Nephron progenitor cell (in vitro differentiated cells): Measurements from ENCODE around the gene IZUMO4.

Experiments used
- DNase-seq: peaks from one replicate; pipeline ENCODE4 v3.0.0; 2021
- H3K27ac Mint-ChIP-seq: 2 replicates; pipeline ENCODE4 v1.8.0; 2021; ENCODE audit warnings: mild to moderate bottlenecking, moderate library complexity, mixed read lengths
- H3K27me3 Mint-ChIP-seq: 2 replicates; pipeline ENCODE4 v1.8.0; 2021; ENCODE audit warnings: mild to moderate bottlenecking, low read depth, mixed read lengths; ENCODE audit not compliant: poor library complexity
- H3K36me3 Mint-ChIP-seq: 2 replicates; pipeline ENCODE4 v1.8.0; 2021; ENCODE audit warnings: low read depth, mixed read lengths
- H3K4me1 Mint-ChIP-seq: 2 replicates; pipeline ENCODE4 v1.8.0; 2021; ENCODE audit warnings: mixed read lengths
- H3K4me3 Mint-ChIP-seq: 2 replicates; pipeline ENCODE4 v1.8.0; 2021; ENCODE audit warnings: mild to moderate bottlenecking, moderate library complexity, mixed read lengths
- H3K9me3 Mint-ChIP-seq: 2 replicates; pipeline ENCODE4 v1.8.0; 2021; ENCODE audit warnings: mild to moderate bottlenecking, moderate library complexity, mixed read lengths
- TF ChIP-seq, protein P1 (sequence below): fragments of 200-600 bp; sonication (generic); IDR thresholded peaks from 2 replicates; pipeline ENCODE4 v1.5.0; 2021; ENCODE audit warnings: antibody characterized with exemption

The IZUMO4 gene

DNA sequence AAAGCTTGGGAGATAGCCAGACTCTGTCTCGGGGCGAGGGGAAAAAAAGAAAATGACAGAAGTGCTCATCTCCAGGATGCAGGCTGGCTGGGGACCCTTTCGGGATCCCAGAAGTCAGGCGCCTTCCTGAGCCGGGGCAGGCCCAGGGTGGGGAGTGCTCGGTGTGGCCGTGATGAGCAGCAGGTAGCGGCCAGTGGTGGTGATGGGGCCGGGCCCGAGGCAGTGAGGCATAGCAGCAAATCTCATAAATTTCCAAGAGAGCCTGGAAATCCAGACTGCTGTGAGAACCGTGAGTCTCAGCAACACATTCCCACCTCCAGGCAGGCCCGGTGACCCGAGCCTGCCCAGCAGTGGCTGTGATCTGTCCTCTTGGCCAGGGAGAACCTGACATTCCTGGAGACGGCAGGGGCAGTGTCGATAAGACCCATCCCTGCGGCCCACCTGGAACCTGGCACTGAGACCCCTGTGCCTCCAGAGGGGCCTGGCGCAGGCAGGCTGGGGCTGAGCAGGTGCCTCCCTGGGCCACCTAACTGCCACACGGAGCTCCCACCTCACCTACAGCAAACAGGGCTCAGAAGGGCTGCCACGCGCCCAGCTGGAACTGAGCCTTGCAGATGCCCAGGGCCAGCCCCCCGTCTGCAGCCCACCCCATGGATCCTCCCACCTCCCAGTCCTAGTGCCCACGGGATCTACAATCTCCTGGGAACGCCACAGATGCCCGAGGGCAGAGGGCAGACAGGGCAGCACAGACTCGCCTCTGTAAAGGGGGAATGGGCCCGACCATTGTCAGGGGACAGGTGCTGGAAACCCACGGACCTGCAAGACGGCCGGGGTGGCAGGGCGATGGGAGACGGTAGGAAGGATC lies 23.4 kb downstream of the IZUMO4 start:
- H3K36me3 Mint-ChIP-seq = peaks cover 16% of the 10 kb centered on the region
- no peaks in the 10 kb centered on the region for H3K9me3 Mint-ChIP-seq
- H3K4me3 Mint-ChIP-seq = no peak overlapping the region
- H3K4me1 Mint-ChIP-seq = no peaks in the 10 kb centered on the region
- H3K27me3 Mint-ChIP-seq = no peaks in the 10 kb centered on the region
- DNase-seq = peak; percentile 9
- TF ChIP-seq, protein P1, sequence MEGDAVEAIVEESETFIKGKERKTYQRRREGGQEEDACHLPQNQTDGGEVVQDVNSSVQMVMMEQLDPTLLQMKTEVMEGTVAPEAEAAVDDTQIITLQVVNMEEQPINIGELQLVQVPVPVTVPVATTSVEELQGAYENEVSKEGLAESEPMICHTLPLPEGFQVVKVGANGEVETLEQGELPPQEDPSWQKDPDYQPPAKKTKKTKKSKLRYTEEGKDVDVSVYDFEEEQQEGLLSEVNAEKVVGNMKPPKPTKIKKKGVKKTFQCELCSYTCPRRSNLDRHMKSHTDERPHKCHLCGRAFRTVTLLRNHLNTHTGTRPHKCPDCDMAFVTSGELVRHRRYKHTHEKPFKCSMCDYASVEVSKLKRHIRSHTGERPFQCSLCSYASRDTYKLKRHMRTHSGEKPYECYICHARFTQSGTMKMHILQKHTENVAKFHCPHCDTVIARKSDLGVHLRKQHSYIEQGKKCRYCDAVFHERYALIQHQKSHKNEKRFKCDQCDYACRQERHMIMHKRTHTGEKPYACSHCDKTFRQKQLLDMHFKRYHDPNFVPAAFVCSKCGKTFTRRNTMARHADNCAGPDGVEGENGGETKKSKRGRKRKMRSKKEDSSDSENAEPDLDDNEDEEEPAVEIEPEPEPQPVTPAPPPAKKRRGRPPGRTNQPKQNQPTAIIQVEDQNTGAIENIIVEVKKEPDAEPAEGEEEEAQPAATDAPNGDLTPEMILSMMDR = no peak
- no peak overlapping the region for H3K27ac Mint-ChIP-seq

- no peak for DNase-seq
- no peaks in the 10 kb centered on the region for H3K27me3 Mint-ChIP-seq
- H3K27ac Mint-ChIP-seq = no peak overlapping the region
- no peaks in the 10 kb centered on the region for H3K4me1 Mint-ChIP-seq
- no peak overlapping the region for H3K4me3 Mint-ChIP-seq
- peaks cover 16% of the 10 kb centered on the region for H3K36me3 Mint-ChIP-seq
- no peaks in the 10 kb centered on the region for H3K9me3 Mint-ChIP-seq
- TF ChIP-seq, protein P1 = no peak
These were observed 24.1 kb downstream of the IZUMO4 start for GRCh38 chr19:2120821-2121220.

GRCh38 chr19:2121416-2122051 lies 24.8 kb downstream of the IZUMO4 start:
- Mint-ChIP-seq H3K9me3 (no peaks in the 10 kb centered on the region), H3K36me3 (peaks cover 17% of the 10 kb centered on the region), H3K27me3 (no peaks in the 10 kb centered on the region), H3K4me3 (no peak overlapping the region), H3K4me1 (no peaks in the 10 kb centered on the region), H3K27ac (no peak overlapping the region)
- no peak for DNase-seq
- TF ChIP-seq, protein P1 = no peak

DNA sequence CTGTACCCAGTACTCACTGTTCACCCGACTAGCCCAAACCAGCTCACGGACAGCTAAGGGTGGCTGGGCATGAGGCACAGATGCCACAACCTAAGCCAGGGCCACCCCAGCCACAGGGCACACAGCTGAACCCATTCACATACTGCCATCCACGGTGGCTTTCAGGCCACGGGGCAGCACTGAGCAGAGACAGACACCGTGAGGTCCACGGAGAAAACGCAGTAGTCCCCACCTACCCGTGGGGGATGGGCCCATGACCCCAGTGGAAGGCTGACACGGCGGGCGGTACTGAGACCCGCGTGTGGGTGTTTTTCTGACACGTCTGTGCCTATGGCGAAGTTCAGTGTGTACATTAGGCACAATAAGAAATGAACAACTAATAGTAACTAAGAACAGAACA lies 25.5 kb downstream of the IZUMO4 start:
- Mint-ChIP-seq H3K27ac (no peak overlapping the region), H3K4me1 (no peaks in the 10 kb centered on the region), H3K4me3 (no peak overlapping the region), H3K36me3 (peaks cover 17% of the 10 kb centered on the region), H3K9me3 (no peaks in the 10 kb centered on the region), H3K27me3 (no peaks in the 10 kb centered on the region)
- DNase-seq = no peak
- TF ChIP-seq, protein P1 = no peak

- H3K36me3 Mint-ChIP-seq = peaks cover 16% of the 10 kb centered on the region
- H3K9me3 Mint-ChIP-seq = no peaks in the 10 kb centered on the region
- DNase-seq = no peak
- no peaks in the 10 kb centered on the region for H3K27me3 Mint-ChIP-seq
- TF ChIP-seq, protein P1 = no peak
- no peaks in the 10 kb centered on the region for H3K4me1 Mint-ChIP-seq
- no peak overlapping the region for H3K4me3 Mint-ChIP-seq
- no peak overlapping the region for H3K27ac Mint-ChIP-seq
These were observed 26.3 kb downstream of the IZUMO4 start for GRCh38 chr19:2122982-2123381.
